Activated T-cell treated with anti-CD3 and anti-CD28 coated beads, Interleukin-2, amount 50 U/mL, for 24 hours (primary cell): Measurements from ENCODE around the gene OAS2.

Experiments
- DNase-seq: peaks from one replicate; pipeline ENCODE4 v3.0.0-alpha.2; 2020
- H3K27ac Mint-ChIP-seq: 2 replicates; pipeline ENCODE4 v1.8.0; 2020; ENCODE audit warnings: mild to moderate bottlenecking, mixed read lengths
- H3K27me3 Mint-ChIP-seq: 2 replicates; pipeline ENCODE4 v1.8.0; 2020; ENCODE audit warnings: mixed read lengths
- H3K36me3 Mint-ChIP-seq: 2 replicates; pipeline ENCODE4 v1.8.0; 2020; ENCODE audit warnings: low read depth, mixed read lengths
- H3K4me1 Mint-ChIP-seq: 2 replicates; pipeline ENCODE4 v1.8.0; 2020; ENCODE audit warnings: low read depth, mixed read lengths
- H3K4me3 Mint-ChIP-seq: 2 replicates; pipeline ENCODE4 v1.8.0; 2020; ENCODE audit warnings: mild to moderate bottlenecking, moderate library complexity, mixed read lengths
- H3K9me3 Mint-ChIP-seq: 2 replicates; pipeline ENCODE4 v1.8.0; 2020; ENCODE audit warnings: mixed read lengths

OAS2 gene

GRCh38 chr12:112978163-112979040 lies at the start of gene OAS2:
TSS of gene OAS2 (plus strand) at chr12:112978519. CDS start at chr12:112978609, 90 bp downstream.
- peak within 1 kb of the TSS; percentile 99 for H3K27ac Mint-ChIP-seq
- H3K27me3 Mint-ChIP-seq: no peaks in the 10 kb centered on the region
- peak within 1 kb of the TSS; percentile 98 for H3K4me3 Mint-ChIP-seq
- H3K4me1 Mint-ChIP-seq: peaks cover 51% of the 10 kb centered on the region
- peak; percentile 80 for DNase-seq
- peaks cover 39% of the 10 kb centered on the region for H3K36me3 Mint-ChIP-seq
- H3K9me3 Mint-ChIP-seq: peaks cover 17% of the 10 kb centered on the region

- H3K27ac Mint-ChIP-seq: no peak overlapping the region
- H3K36me3 Mint-ChIP-seq: peaks cover 4% of the 10 kb centered on the region
- peaks cover 5% of the 10 kb centered on the region for H3K9me3 Mint-ChIP-seq
- H3K27me3 Mint-ChIP-seq: no peaks in the 10 kb centered on the region
- DNase-seq: no peak
- H3K4me3 Mint-ChIP-seq: no peak overlapping the region
- H3K4me1 Mint-ChIP-seq: peaks cover 4% of the 10 kb centered on the region
Observed at GRCh38 chr12:112928978-112929377, 49.3 kb upstream of the OAS2 start.

- peaks cover 2% of the 10 kb centered on the region for H3K36me3 Mint-ChIP-seq
- H3K4me3 Mint-ChIP-seq: no peak overlapping the region
- peaks cover 5% of the 10 kb centered on the region for H3K9me3 Mint-ChIP-seq
- no peak overlapping the region for H3K27ac Mint-ChIP-seq
- H3K27me3 Mint-ChIP-seq: no peaks in the 10 kb centered on the region
- no peak for DNase-seq
- H3K4me1 Mint-ChIP-seq: peaks cover 7% of the 10 kb centered on the region
Observed at GRCh38 chr12:112929715-112930114, 48.6 kb upstream of the OAS2 start.

- Mint-ChIP-seq H3K27ac (no peak overlapping the region), H3K9me3 (peaks cover 5% of the 10 kb centered on the region), H3K4me3 (no peak overlapping the region), H3K4me1 (peaks cover 8% of the 10 kb centered on the region), H3K36me3 (peaks cover 2% of the 10 kb centered on the region), H3K27me3 (no peaks in the 10 kb centered on the region)
- no peak for DNase-seq
Observed at GRCh38 chr12:112930350-112930749, 48.0 kb upstream of the OAS2 start.

- peaks cover 1% of the 10 kb centered on the region for H3K9me3 Mint-ChIP-seq
- H3K4me3 Mint-ChIP-seq: no peak overlapping the region
- DNase-seq: no peak
- H3K36me3 Mint-ChIP-seq: no peaks in the 10 kb centered on the region
- H3K27me3 Mint-ChIP-seq: no peaks in the 10 kb centered on the region
- H3K4me1 Mint-ChIP-seq: peaks cover 16% of the 10 kb centered on the region
- H3K27ac Mint-ChIP-seq: no peak overlapping the region
Observed at GRCh38 chr12:112932485-112933128, 45.7 kb upstream of the OAS2 start.

- Mint-ChIP-seq H3K27ac (no peak overlapping the region), H3K4me1 (peaks cover 21% of the 10 kb centered on the region), H3K4me3 (no peak overlapping the region), H3K9me3 (no peaks in the 10 kb centered on the region), H3K36me3 (no peaks in the 10 kb centered on the region), H3K27me3 (no peaks in the 10 kb centered on the region)
- no peak for DNase-seq
Observed at GRCh38 chr12:112933129-112933505, 45.2 kb upstream of the OAS2 start.

- Mint-ChIP-seq H3K4me3 (no peak overlapping the region), H3K36me3 (no peaks in the 10 kb centered on the region), H3K4me1 (peaks cover 42% of the 10 kb centered on the region), H3K27ac (no peak overlapping the region), H3K27me3 (no peaks in the 10 kb centered on the region), H3K9me3 (no peaks in the 10 kb centered on the region)
- no peak for DNase-seq
Observed at GRCh38 chr12:112936264-112936663, 42.1 kb upstream of the OAS2 start.

GRCh38 chr12:112936927-112937326 lies 41.4 kb upstream of the OAS2 start:
- no peaks in the 10 kb centered on the region for H3K27me3 Mint-ChIP-seq
- no peaks in the 10 kb centered on the region for H3K9me3 Mint-ChIP-seq
- DNase-seq: no peak
- H3K4me1 Mint-ChIP-seq: peaks cover 42% of the 10 kb centered on the region
- H3K27ac Mint-ChIP-seq: peak overlapping the region; percentile 2
- peaks cover 3% of the 10 kb centered on the region for H3K36me3 Mint-ChIP-seq
- no peak overlapping the region for H3K4me3 Mint-ChIP-seq

GRCh38 chr12:112937741-112938719 lies 40.3 kb upstream of the OAS2 start, which contains the start of gene OAS3:
TSS of gene OAS3 (plus strand) at chr12:112938474. CDS start at chr12:112938531, 57 bp downstream.
- Mint-ChIP-seq H3K36me3 (peaks cover 3% of the 10 kb centered on the region), H3K4me1 (peaks cover 43% of the 10 kb centered on the region), H3K4me3 (peak within 1 kb of the TSS; percentile 83), H3K27me3 (no peaks in the 10 kb centered on the region), H3K9me3 (no peaks in the 10 kb centered on the region), H3K27ac (peak within 1 kb of the TSS; percentile 91)
- peak; percentile 71 for DNase-seq

- Mint-ChIP-seq H3K36me3 (peaks cover 3% of the 10 kb centered on the region), H3K27me3 (no peaks in the 10 kb centered on the region)
Observed at GRCh38 chr12:112938751-112939150, 39.6 kb upstream of the OAS2 start.

GRCh38 chr12:112939761-112940381 lies 38.4 kb upstream of the OAS2 start:
- peak; percentile 44 for DNase-seq
- H3K36me3 Mint-ChIP-seq: peaks cover 13% of the 10 kb centered on the region
- no peaks in the 10 kb centered on the region for H3K27me3 Mint-ChIP-seq
- H3K4me1 Mint-ChIP-seq: peaks cover 41% of the 10 kb centered on the region
- H3K9me3 Mint-ChIP-seq: no peaks in the 10 kb centered on the region
- H3K4me3 Mint-ChIP-seq: peak overlapping the region; percentile 83
- H3K27ac Mint-ChIP-seq: peak overlapping the region; percentile 63

More at GRCh38 chr12:112938751-112939150, 39.6 kb upstream of the OAS2 start:
- no peak for DNase-seq
- H3K4me1 Mint-ChIP-seq: peaks cover 43% of the 10 kb centered on the region
- peak overlapping the region; percentile 91 for H3K27ac Mint-ChIP-seq
- H3K9me3 Mint-ChIP-seq: no peaks in the 10 kb centered on the region
- H3K4me3 Mint-ChIP-seq: peak overlapping the region; percentile 83

GRCh38 chr12:112941528-112942335 lies 36.6 kb upstream of the OAS2 start:
- Mint-ChIP-seq H3K27ac (no peak overlapping the region), H3K4me1 (peaks cover 36% of the 10 kb centered on the region), H3K36me3 (peaks cover 27% of the 10 kb centered on the region), H3K9me3 (no peaks in the 10 kb centered on the region), H3K4me3 (no peak overlapping the region), H3K27me3 (no peaks in the 10 kb centered on the region)
- DNase-seq: no peak

GRCh38 chr12:112942572-112942971 lies 35.7 kb upstream of the OAS2 start:
- Mint-ChIP-seq H3K9me3 (no peaks in the 10 kb centered on the region), H3K4me3 (no peak overlapping the region), H3K4me1 (peaks cover 29% of the 10 kb centered on the region), H3K36me3 (peaks cover 35% of the 10 kb centered on the region), H3K27ac (no peak overlapping the region), H3K27me3 (no peaks in the 10 kb centered on the region)
- DNase-seq: no peak
